ENCODE data around the gene COX11. TPM values are rescaled to one million over a fixed set of nuclear protein-coding genes. Genes with fewer than 3 reads are reported as not detected.

The COX11 gene
- total RNA-seq, 1 donor from 2014 or later: 112 TPM

Other genes starting within 250 kb of the COX11 start
- 4.5 and 4.9 TPM in 2 replicates for gene TOM1L1, start 67.8 kb downstream of the COX11 start, total RNA-seq
- 6.6 and 16.0 TPM in 2 replicates for gene STXBP4, start 111 bp upstream of the COX11 start, total RNA-seq